Activated CD4-positive, CD25-positive, alpha-beta regulatory T cell treated with anti-CD3 and anti-CD28 coated beads, Interleukin-2, amount 50 U/mL, for 72 hours (primary cell): ENCODE results near the gene PHF5A.
"Not testable (repeated sequence)": the region's sequence is repeated elsewhere in the genome, so short reads cannot be mapped to it uniquely, and the experiment has no call there.

ENCODE experiments used
- DNase-seq: peaks from one replicate; pipeline ENCODE4 v3.0.0; 2021

The PHF5A gene

GRCh38 chr22:41487037-41487935 lies 18.8 kb upstream of the PHF5A start:
- DNase-seq, result no peak

- DNase-seq, result no peak
These were observed 16.5 kb upstream of the PHF5A start for GRCh38 chr22:41485033-41485432.

GRCh38 chr22:41482319-41482935 lies 13.9 kb upstream of the PHF5A start:
- DNase-seq, result no peak

- DNase-seq, result no peak
These were observed 13.4 kb upstream of the PHF5A start for GRCh38 chr22:41481925-41482318.

GRCh38 chr22:41481131-41481830 lies 12.8 kb upstream of the PHF5A start:
- DNase-seq, result no peak

GRCh38 chr22:41480397-41480735 lies 11.9 kb upstream of the PHF5A start:
- DNase-seq, result no peak

DNA sequence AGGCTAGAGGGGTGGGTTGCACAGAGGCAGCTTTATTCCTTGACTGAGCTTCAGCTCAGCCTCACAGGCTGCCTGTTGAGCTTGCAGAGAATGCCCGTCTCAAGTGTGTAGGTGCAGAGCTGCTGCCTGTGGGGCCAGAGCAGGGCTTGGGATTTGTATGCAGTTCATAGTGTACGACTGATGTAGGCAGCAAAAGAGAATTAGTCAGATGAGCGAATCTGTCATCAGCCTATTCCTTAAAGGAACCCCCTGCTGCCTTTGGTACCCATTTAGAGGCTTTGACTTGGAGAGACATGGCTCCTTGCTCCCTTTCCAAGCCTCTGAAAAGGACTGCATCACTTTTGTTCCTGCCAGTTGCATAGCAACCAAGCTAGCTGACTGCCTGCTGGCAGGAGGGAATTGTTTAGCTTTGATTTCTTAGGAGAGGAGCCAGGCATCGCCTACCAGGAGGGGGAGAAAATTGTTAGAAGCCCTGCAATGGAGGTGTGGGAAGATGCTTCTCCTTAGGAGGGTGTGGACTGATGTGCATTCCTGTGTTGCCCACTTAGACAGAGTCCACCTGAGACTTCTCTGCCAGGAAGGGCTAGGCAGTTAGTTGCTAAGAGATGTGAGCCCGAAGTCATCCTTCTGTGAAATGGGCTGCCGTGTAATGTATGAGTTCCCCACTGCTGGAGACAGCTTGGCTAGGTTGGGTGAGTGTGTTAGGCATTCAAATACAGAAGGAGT lies 11.3 kb upstream of the PHF5A start:
- no peak for DNase-seq

GRCh38 chr22:41478891-41479521 lies 10.5 kb upstream of the PHF5A start:
- DNase-seq, result no peak

DNA sequence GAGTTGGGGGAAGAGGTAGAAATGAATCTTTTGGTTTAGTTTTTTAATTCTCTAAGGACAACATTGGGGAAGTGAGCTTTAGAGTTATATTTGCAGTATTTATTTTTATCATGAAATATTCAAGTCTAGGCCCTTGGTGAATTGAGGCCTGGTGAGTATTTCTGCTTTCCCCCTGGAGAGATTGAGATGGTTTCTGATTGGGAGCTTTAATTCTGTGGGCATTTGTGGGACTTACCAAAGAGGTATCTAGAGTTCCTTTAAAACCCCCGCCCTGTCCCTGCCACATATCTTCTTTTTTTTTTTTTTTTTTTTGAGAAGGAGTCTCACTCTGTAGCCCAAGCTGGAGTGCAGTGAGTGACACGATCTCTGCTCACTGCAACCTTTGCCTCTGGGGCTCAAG lies 10.0 kb upstream of the PHF5A start:
- DNase-seq, result no peak

- DNase-seq, result no peak
These were observed 6.5 kb upstream of the PHF5A start for GRCh38 chr22:41474872-41475451.

- DNase-seq, result no peak
These were observed 3.1 kb upstream of the PHF5A start for GRCh38 chr22:41471568-41471967.

GRCh38 chr22:41470886-41471285 lies 2.4 kb upstream of the PHF5A start:
- no peak for DNase-seq

- no peak for DNase-seq
These were observed 843 bp upstream of the PHF5A start for GRCh38 chr22:41469218-41469851.

- DNase-seq, result no peak
These were observed 6.6 kb downstream of the PHF5A start for GRCh38 chr22:41461901-41462300.

- DNase-seq, result not testable (repeated sequence)
These were observed 8.4 kb downstream of the PHF5A start for GRCh38 chr22:41460071-41460470.

GRCh38 chr22:41459431-41459830 lies 9.1 kb downstream of the PHF5A start:
- DNase-seq, result no peak

- no peak for DNase-seq
These were observed 10.2 kb downstream of the PHF5A start for GRCh38 chr22:41458161-41458728.

GRCh38 chr22:41448189-41448808 lies 20.2 kb downstream of the PHF5A start:
- DNase-seq, result peak; percentile 79

DNA sequence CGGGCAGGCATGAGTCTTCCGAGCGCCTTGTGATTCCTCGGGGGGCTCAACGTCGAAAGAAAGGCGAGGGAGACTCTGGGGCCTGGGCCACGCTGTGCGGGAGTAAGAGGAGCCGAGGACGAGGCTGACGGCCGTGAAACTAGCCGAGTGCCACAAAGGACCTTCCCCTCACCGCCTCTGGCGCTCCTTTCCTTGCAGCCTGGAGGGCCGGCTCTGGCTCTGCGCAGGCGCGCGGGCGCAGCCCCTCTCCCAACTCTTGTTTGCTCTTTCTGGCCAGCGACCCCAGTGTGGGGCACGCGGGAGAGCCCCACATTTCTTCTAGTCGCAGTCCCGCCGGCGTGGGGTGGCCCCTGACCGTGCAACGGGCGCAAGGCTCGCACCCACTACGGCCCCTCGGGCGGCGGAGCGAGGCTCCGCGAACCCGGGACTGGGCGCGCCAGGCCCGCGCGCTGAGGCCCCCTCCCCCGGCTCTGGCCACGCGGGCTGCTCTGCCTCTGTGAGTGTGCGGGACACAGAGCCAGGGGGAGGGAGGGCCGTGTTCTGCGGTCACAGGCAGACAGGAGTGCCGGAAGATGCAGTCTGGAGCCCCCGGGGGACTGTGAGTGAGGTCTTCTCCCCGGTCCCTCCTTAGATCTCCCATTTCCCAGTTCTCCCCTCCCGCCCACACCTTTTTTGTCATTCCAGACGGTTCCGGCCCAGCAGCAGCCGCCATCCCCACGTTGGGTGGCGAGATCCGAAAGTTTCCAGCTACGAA lies 20.9 kb downstream of the PHF5A start:
- DNase-seq, result peak; percentile 65
